H9 (cell line): Measurements from ENCODE around the gene PI16. TPM values are rescaled to one million over a fixed set of nuclear protein-coding genes. Genes with fewer than 3 reads are reported as not detected.

Experiments
- DNase-seq: peaks from one replicate; pipeline ENCODE4 v3.0.0-alpha.2; 2017
- H2AFZ ChIP-seq: one replicate; pipeline ENCODE4 v1.6.1; 2013; ENCODE audit warnings: mild to moderate bottlenecking, low read length, control low read depth, moderate library complexity
- H2AK5ac ChIP-seq: 2 replicates; pipeline ENCODE4 v1.6.1; 2013; ENCODE audit warnings: low read length, control low read depth, mixed read lengths; ENCODE audit not compliant: insufficient read length
- H2BK120ac ChIP-seq: one replicate; pipeline ENCODE4 v1.6.1; 2013; ENCODE audit warnings: low read depth, mild to moderate bottlenecking, low read length, control low read depth, inconsistent platforms; ENCODE audit not compliant: poor library complexity, severe bottlenecking
- H2BK12ac ChIP-seq: 2 replicates; pipeline ENCODE4 v1.6.1; 2013; ENCODE audit warnings: low read length, control low read depth, mixed read lengths, low read depth; ENCODE audit not compliant: insufficient read length
- H2BK15ac ChIP-seq: 2 replicates; pipeline ENCODE4 v1.6.1; 2013; ENCODE audit warnings: low read depth, low read length, control low read depth
- H2BK20ac ChIP-seq: one replicate; pipeline ENCODE4 v1.6.1; 2013; ENCODE audit warnings: low read depth, mild to moderate bottlenecking, low read length, control low read depth, inconsistent platforms; ENCODE audit not compliant: poor library complexity, severe bottlenecking
- H2BK5ac ChIP-seq: 2 replicates; pipeline ENCODE4 v1.6.1; 2013; ENCODE audit warnings: low read length, control low read depth, mixed read lengths; ENCODE audit not compliant: insufficient read length
- H3K14ac ChIP-seq: 2 replicates; pipeline ENCODE4 v1.6.1; 2013; ENCODE audit warnings: low read length, control low read depth; ENCODE audit not compliant: insufficient read depth
- H3K18ac ChIP-seq: 2 replicates; pipeline ENCODE4 v1.6.1; 2013; ENCODE audit warnings: low read depth, mild to moderate bottlenecking, mixed read lengths, low read length, control low read depth; ENCODE audit not compliant: insufficient read length
- H3K23ac ChIP-seq: 2 replicates; pipeline ENCODE4 v1.6.1; 2013; ENCODE audit warnings: low read length, control low read depth, mixed read lengths, low read depth; ENCODE audit not compliant: insufficient read length
- H3K23me2 ChIP-seq: 2 replicates; pipeline ENCODE4 v1.6.1; 2013; ENCODE audit warnings: low read depth, mild to moderate bottlenecking, mixed read lengths, low read length, control low read depth; ENCODE audit not compliant: insufficient read length, poor library complexity, severe bottlenecking
- H3K27ac ChIP-seq: 2 replicates; pipeline ENCODE4 v1.5.1; 2013; ENCODE audit warnings: low read length, control low read depth, mixed read lengths, low read depth; ENCODE audit not compliant: insufficient read length
- H3K27me3 ChIP-seq: 2 replicates; pipeline ENCODE4 v1.6.1; 2013; ENCODE audit warnings: low read length, control low read depth, inconsistent platforms; ENCODE audit not compliant: insufficient read depth
- H3K4ac ChIP-seq: 2 replicates; pipeline ENCODE4 v1.6.1; 2013; ENCODE audit warnings: low read depth, mild to moderate bottlenecking, control low read depth, inconsistent platforms, low read length, moderate library complexity
- H3K4me1 ChIP-seq: 2 replicates; pipeline ENCODE4 v1.6.1; 2013; ENCODE audit warnings: low read length, control low read depth, inconsistent platforms; ENCODE audit not compliant: insufficient read depth
- H3K4me2 ChIP-seq: 2 replicates; pipeline ENCODE4 v1.6.1; 2013; ENCODE audit warnings: low read length, control low read depth, mixed read lengths; ENCODE audit not compliant: insufficient read length, insufficient read depth
- H3K56ac ChIP-seq: 2 replicates; pipeline ENCODE4 v1.6.1; 2013; ENCODE audit warnings: low read depth, mild to moderate bottlenecking, mixed read lengths, low read length, control low read depth; ENCODE audit not compliant: insufficient read length
- H3K79me1 ChIP-seq: 2 replicates; pipeline ENCODE4 v1.6.1; 2013; ENCODE audit warnings: low read depth, mild to moderate bottlenecking, moderate library complexity, low read length, control low read depth, inconsistent platforms; ENCODE audit not compliant: insufficient read depth, poor library complexity, severe bottlenecking
- H3K79me2 ChIP-seq: 2 replicates; pipeline ENCODE4 v1.6.1; 2013; ENCODE audit warnings: low read length, control low read depth, inconsistent platforms; ENCODE audit not compliant: insufficient read depth
- H3K9ac ChIP-seq: 2 replicates; pipeline ENCODE4 v1.6.1; 2013; ENCODE audit warnings: low read length, control low read depth, mixed read lengths; ENCODE audit not compliant: insufficient read length; ENCODE audit errors: extremely low read depth
- H3K9me3 ChIP-seq: one replicate; pipeline ENCODE4 v1.6.1; 2013; ENCODE audit warnings: low read depth, low read length, inconsistent platforms; ENCODE audit not compliant: control insufficient read depth
- H3T11ph ChIP-seq: one replicate; pipeline ENCODE4 v1.6.1; 2013; ENCODE audit warnings: mild to moderate bottlenecking, low read length, control low read depth, inconsistent platforms
- H4K20me1 ChIP-seq: one replicate; pipeline ENCODE4 v1.6.1; 2013; ENCODE audit not compliant: control insufficient read depth, insufficient read length, insufficient read depth
- H4K5ac ChIP-seq: 2 replicates; pipeline ENCODE4 v1.6.1; 2013; ENCODE audit warnings: low read depth, mild to moderate bottlenecking, mixed read lengths, low read length, control low read depth; ENCODE audit not compliant: insufficient read length
- H4K8ac ChIP-seq: replicated peaks from 2 replicates; pipeline ENCODE4 v1.6.1; 2013; ENCODE audit warnings: low read length, control low read depth, mixed read lengths, low read depth; ENCODE audit not compliant: insufficient read length
- H4K91ac ChIP-seq: 2 replicates; pipeline ENCODE4 v1.6.1; 2013; ENCODE audit warnings: low read depth, mild to moderate bottlenecking, moderate library complexity, mixed read lengths, low read length, control low read depth; ENCODE audit not compliant: insufficient read length
- H3K27ac Mint-ChIP-seq, 3 experiments: 2 replicates in 2 of 3; 3 replicates in 1 of 3; pipeline ENCODE4 v1.8.0; 2020 to 2021; ENCODE audit warnings: mixed read lengths in 3 of 3, mild to moderate bottlenecking in 1 of 3, moderate library complexity in 1 of 3
- H3K27me3 Mint-ChIP-seq: 2 replicates; pipeline ENCODE4 v1.8.0; 2021; ENCODE audit warnings: low read depth, mild to moderate bottlenecking, moderate library complexity, mixed read lengths
- H3K36me3 Mint-ChIP-seq, 3 experiments: 2 replicates in 2 of 3; 3 replicates in 1 of 3; pipeline ENCODE4 v1.8.0; 2020 to 2021; ENCODE audit warnings: low read depth in 3 of 3, mixed read lengths in 3 of 3; ENCODE audit not compliant: insufficient read depth in 1 of 3
- H3K4me1 Mint-ChIP-seq, 2 experiments: 2 replicates each; pipeline ENCODE4 v1.8.0; 2020; ENCODE audit warnings: mixed read lengths in 2 of 2
- H3K4me3 Mint-ChIP-seq, 2 experiments: 2 replicates in 1 of 2; 3 replicates in 1 of 2; pipeline ENCODE4 v1.8.0; 2020 to 2021; ENCODE audit warnings: mild to moderate bottlenecking in 2 of 2, mixed read lengths in 2 of 2, moderate library complexity in 1 of 2
- H3K9me3 Mint-ChIP-seq, 2 experiments: 2 replicates in 1 of 2; 3 replicates in 1 of 2; pipeline ENCODE4 v1.8.0; 2020; ENCODE audit warnings: mild to moderate bottlenecking in 2 of 2, mixed read lengths in 2 of 2, moderate library complexity in 1 of 2
- CTCF ChIP-seq: fragments of 200-600 bp; sonication (generic); conservative IDR thresholded peaks from 3 replicates; pipeline ENCODE4 v1.8.0; 2021; ENCODE audit warnings: antibody characterized with exemption, mild to moderate bottlenecking
- WGBS: extraction: QIAGEN DNeasy Blood & Tissue Kit; methylation state at CpG from one replicate; pipeline ENCODE4 v1.1.7; 2013; ENCODE audit warnings: missing lambda C conversion rate, low lambda C conversion rate, mixed read lengths; ENCODE audit not compliant: insufficient read length; ENCODE audit errors: extremely low coverage; 5-methylcytosine and 5-hydroxymethylcytosine counted together
- total RNA-seq: library from RNA; stranded (reverse); gene quantifications from 2 replicates; pipeline ENCODE4 v1.2.1, GENCODE V29; 2021

Gene PI16
- total RNA-seq, 1 experiment from 2014 or later: not detected

- H3T11ph ChIP-seq: no peak overlapping the region
- no peak overlapping the region for H2BK5ac ChIP-seq
- no peaks in the 10 kb centered on the region for H4K20me1 ChIP-seq
- H4K8ac ChIP-seq: no peak overlapping the region
- H3K79me1 ChIP-seq: no peaks in the 10 kb centered on the region
- H3K9me3 ChIP-seq: no peaks in the 10 kb centered on the region
- H3K56ac ChIP-seq: no peak overlapping the region
- peaks cover 14% of the 10 kb centered on the region; the same call in 1 of the 2 replicates for H3K4me1 ChIP-seq
- no peak overlapping the region for H4K91ac ChIP-seq
- WGBS: no CpG with 5 or more reads among the region's 15 CpGs
- H2BK15ac ChIP-seq: no peak overlapping the region
- H4K5ac ChIP-seq: no peak overlapping the region
- peaks cover 21% of the 10 kb centered on the region for H3K23me2 ChIP-seq
- peak overlapping the region; percentile 47 for H3K18ac ChIP-seq
- H3K79me2 ChIP-seq: peaks cover 43% of the 10 kb centered on the region; the same call in 1 of the 2 replicates
- peaks cover 26% of the 10 kb centered on the region in 2 experiments for H3K4me1 Mint-ChIP-seq
- H3K9ac ChIP-seq: peak overlapping the region; percentile 88
- H2BK20ac ChIP-seq: no peak overlapping the region
- H2BK120ac ChIP-seq: peak overlapping the region; percentile 65
- H3K4me3 Mint-ChIP-seq: no peak overlapping the region
- H3K4ac ChIP-seq: no peak overlapping the region
- TF ChIP-seq CTCF: no peak
- no peaks in the 10 kb centered on the region for H3K9me3 Mint-ChIP-seq
- H3K14ac ChIP-seq: peak overlapping the region; percentile 71
- H3K36me3 Mint-ChIP-seq: peaks cover 5 to 9% (median 5%) of the 10 kb centered on the region in 3 experiments; a peak in 5 of 7 replicates
- H2BK12ac ChIP-seq: no peak overlapping the region
- H3K27ac ChIP-seq: no peak overlapping the region
- DNase-seq: no peak
- no peak overlapping the region for H2AFZ ChIP-seq
- peak overlapping the region; percentile 78 for H3K4me2 ChIP-seq
- no peaks in the 10 kb centered on the region for H3K27me3 ChIP-seq
- H2AK5ac ChIP-seq: no peak overlapping the region
- no peaks in the 10 kb centered on the region for H3K27me3 Mint-ChIP-seq
- H3K27ac Mint-ChIP-seq: peak overlapping the region in 1 of 3 experiments; percentile 83; a peak in 1 of 7 replicates
- H3K23ac ChIP-seq: no peak overlapping the region
These were observed 30.9 kb downstream of the PI16 start for GRCh38 chr6:36985417-36985807.
